ENCODE data around the gene CACNA1A.

The CACNA1A gene

GRCh38 chr19:13475044-13475443, 31.2 kb downstream of the CACNA1A start:
- TF ChIP-seq CTCF (IDR thresholded peaks at IDR 0.05; ENCODE audit: extremely low read depth, missing control alignments): no peak
- DNase-seq (ENCODE audit: low spot score): no peak

- no peak for DNase-seq (ENCODE audit: low spot score)
- TF ChIP-seq CTCF (IDR thresholded peaks at IDR 0.05; ENCODE audit: extremely low read depth, missing control alignments): no peak
These were observed 39.6 kb downstream of the CACNA1A start for GRCh38 chr19:13466697-13467096.

GRCh38 chr19:13463296-13463695, 43.0 kb downstream of the CACNA1A start:
- no peak for DNase-seq (ENCODE audit: low spot score)
- TF ChIP-seq CTCF (IDR thresholded peaks at IDR 0.05; ENCODE audit: extremely low read depth, missing control alignments): no peak

- no peak for TF ChIP-seq CTCF (IDR thresholded peaks at IDR 0.05; ENCODE audit: extremely low read depth, missing control alignments)
- DNase-seq (ENCODE audit: low spot score): no peak
These were observed 44.7 kb downstream of the CACNA1A start for GRCh38 chr19:13461536-13461935.

- no peak for DNase-seq (ENCODE audit: low spot score)
- TF ChIP-seq CTCF (IDR thresholded peaks at IDR 0.05; ENCODE audit: extremely low read depth, missing control alignments): no peak
These were observed 46.2 kb downstream of the CACNA1A start for GRCh38 chr19:13460045-13460444.

- DNase-seq (ENCODE audit: low spot score): no peak
These were observed 46.9 kb downstream of the CACNA1A start for GRCh38 chr19:13459351-13459750.

GRCh38 chr19:13451434-13451995, 54.8 kb downstream of the CACNA1A start:
- no peak for TF ChIP-seq CTCF (IDR thresholded peaks at IDR 0.05; ENCODE audit: extremely low read depth, missing control alignments)
- no peak for DNase-seq (ENCODE audit: low spot score)

More at GRCh38 chr19:13459351-13459750, 46.9 kb downstream of the CACNA1A start:
- no peak for TF ChIP-seq CTCF (IDR thresholded peaks at IDR 0.05; ENCODE audit: extremely low read depth, missing control alignments)

Data from GM20000 (cell line).